Measurements from ENCODE around the gene PRPF6. TPM values are rescaled to one million over a fixed set of nuclear protein-coding genes. Genes with fewer than 3 reads are reported as not detected.
A peak's percentile ranks its signal among the peaks of the same experiment; 100 is the strongest.

The PRPF6 gene
- total RNA-seq, 2 donors from 2014 or later: 32.9 to 43.6 TPM

DNA sequence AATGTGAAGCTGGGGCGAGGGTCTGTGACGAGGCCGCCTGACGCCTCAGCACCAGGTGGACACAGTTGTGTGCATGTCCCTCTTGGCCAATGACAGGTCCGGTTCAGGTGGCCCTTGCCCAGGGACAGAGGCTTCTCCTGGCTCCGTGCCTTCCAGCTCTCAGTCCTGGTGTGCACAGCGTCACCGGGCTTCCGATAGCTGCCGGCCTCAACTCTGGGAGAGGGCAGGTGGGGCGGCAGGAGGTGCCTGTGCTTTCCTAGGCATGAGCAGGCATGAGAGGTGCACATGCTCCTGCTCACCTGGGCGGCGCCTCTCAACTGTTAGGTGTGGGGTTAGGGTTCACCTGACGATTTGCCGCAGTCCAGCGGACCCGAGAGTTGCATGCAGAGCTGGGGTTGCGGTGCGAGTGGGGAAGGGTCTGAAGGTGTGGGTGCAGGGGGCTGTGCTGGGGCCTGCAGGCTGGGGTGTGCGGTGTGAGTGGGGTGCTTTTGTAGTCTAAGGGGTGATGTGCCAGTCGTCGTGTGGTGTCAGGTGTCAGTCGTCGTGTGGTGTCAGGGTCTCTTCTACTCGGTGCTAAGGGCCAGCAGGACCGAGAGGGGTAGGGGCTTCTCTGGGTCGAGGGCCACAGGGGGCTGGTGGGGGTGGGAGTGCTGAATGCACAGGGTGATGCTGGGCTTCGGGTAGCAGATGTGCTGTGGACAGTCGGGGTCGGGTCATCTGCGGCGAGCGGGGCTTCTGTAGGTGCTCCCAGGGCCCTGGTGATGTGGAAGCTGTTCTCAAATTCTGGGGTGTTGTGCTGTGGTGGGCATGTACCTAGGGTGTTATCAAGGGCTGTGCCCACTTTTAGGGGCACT lies 72.3 kb downstream of the PRPF6 start:
- Histone ChIP-seq H3K36me3 (no peaks in the 10 kb centered on the region), H3K27me3 (no peaks in the 10 kb centered on the region), H3K27ac (peak overlapping the region; percentile 54 to 60), H3K4me1 (peaks cover 0 to 49% of the 10 kb centered on the region in 2 donors), H3K9me3 (no peaks in the 10 kb centered on the region), H3K4me3 (peak overlapping the region in 1 of 2 donors; percentile 5)
- TF ChIP-seq, protein P1, sequence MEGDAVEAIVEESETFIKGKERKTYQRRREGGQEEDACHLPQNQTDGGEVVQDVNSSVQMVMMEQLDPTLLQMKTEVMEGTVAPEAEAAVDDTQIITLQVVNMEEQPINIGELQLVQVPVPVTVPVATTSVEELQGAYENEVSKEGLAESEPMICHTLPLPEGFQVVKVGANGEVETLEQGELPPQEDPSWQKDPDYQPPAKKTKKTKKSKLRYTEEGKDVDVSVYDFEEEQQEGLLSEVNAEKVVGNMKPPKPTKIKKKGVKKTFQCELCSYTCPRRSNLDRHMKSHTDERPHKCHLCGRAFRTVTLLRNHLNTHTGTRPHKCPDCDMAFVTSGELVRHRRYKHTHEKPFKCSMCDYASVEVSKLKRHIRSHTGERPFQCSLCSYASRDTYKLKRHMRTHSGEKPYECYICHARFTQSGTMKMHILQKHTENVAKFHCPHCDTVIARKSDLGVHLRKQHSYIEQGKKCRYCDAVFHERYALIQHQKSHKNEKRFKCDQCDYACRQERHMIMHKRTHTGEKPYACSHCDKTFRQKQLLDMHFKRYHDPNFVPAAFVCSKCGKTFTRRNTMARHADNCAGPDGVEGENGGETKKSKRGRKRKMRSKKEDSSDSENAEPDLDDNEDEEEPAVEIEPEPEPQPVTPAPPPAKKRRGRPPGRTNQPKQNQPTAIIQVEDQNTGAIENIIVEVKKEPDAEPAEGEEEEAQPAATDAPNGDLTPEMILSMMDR (IDR thresholded peaks at IDR 0.05): no peak
- no peak for DNase-seq (ENCODE audit: low spot score)

DNA sequence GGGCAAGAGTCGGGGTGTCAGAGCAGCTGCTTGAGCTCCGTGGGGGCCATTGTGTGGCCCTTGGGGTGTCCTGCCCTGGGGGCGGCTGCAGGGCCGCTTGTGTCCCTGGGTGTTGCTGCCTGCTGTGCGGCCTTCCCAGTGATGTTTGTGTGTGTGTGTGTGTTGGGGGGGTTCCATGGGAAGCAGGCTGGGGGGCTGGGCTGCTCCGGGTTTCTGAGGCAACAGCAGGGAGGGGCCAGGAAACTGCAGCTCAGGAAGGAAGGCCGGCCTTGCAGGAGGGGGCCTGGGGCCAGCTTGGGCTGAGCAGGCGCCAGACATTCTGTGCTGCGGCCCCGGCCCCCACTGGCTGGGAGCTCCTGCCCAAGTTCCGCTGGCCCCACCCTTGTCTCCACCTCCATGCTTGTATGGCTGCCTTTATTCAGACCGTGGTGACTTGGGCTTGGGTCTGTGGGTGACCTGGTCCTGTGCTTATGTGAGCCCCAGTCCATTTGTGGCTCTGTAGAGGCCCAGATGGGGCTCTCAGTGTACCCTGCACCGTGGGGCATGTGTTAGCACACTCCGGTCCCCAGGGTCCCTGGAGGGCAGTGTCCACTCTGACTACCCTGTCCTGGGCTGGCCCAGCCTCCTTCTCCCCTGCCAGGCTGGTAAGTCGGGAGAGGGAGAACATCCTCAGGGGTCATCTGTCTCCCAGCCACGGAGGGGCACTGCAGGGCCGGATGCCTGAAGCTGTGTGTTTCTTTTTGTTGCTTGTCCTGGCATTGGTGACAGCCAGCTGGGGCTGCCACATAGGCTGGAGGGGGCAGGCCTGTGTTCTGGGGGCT lies 73.1 kb downstream of the PRPF6 start:
- no peaks in the 10 kb centered on the region for H3K36me3 ChIP-seq
- DNase-seq (ENCODE audit: low spot score): peak; percentile 73
- H3K4me1 ChIP-seq: peaks cover 0 to 49% of the 10 kb centered on the region in 2 donors
- TF ChIP-seq, protein P1 (IDR thresholded peaks at IDR 0.05): no peak
- H3K4me3 ChIP-seq: peak overlapping the region in 1 of 2 donors; percentile 17
- H3K27me3 ChIP-seq: no peaks in the 10 kb centered on the region
- peak overlapping the region; percentile 60 to 67 for H3K27ac ChIP-seq
- no peaks in the 10 kb centered on the region for H3K9me3 ChIP-seq

DNA sequence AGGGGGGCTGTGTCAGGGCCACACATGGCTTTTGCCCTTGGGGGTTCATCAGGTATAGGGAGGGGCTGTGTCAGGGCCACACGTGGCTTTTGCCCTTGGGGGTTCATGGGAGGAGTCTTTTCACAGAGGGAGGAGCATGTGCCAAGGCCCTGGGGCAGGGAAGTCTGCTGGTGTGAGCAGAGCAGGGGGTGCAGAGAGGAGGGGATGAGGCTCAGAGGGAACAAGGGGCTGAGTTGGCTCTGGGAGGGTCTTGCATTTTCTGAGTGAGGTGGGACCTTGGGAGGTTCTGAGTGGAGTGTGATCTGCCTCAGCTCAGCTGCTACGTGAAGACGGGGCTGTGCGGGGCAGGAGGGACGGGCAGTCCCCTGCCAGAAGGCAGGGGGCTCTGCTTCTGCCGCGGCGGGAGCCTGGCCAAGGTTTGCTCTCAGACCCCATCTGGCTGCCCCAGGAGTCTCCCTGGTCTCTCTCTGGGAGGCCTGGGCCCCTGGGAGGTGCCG lies 74.5 kb downstream of the PRPF6 start:
- Histone ChIP-seq H3K36me3 (no peaks in the 10 kb centered on the region), H3K9me3 (no peaks in the 10 kb centered on the region), H3K4me1 (peaks cover 0 to 42% of the 10 kb centered on the region in 2 donors), H3K27ac (peak overlapping the region; percentile 59 to 67), H3K4me3 (no peak overlapping the region), H3K27me3 (no peaks in the 10 kb centered on the region)
- TF ChIP-seq, protein P1 (IDR thresholded peaks at IDR 0.05): no peak
- no peak for DNase-seq (ENCODE audit: low spot score)

DNA sequence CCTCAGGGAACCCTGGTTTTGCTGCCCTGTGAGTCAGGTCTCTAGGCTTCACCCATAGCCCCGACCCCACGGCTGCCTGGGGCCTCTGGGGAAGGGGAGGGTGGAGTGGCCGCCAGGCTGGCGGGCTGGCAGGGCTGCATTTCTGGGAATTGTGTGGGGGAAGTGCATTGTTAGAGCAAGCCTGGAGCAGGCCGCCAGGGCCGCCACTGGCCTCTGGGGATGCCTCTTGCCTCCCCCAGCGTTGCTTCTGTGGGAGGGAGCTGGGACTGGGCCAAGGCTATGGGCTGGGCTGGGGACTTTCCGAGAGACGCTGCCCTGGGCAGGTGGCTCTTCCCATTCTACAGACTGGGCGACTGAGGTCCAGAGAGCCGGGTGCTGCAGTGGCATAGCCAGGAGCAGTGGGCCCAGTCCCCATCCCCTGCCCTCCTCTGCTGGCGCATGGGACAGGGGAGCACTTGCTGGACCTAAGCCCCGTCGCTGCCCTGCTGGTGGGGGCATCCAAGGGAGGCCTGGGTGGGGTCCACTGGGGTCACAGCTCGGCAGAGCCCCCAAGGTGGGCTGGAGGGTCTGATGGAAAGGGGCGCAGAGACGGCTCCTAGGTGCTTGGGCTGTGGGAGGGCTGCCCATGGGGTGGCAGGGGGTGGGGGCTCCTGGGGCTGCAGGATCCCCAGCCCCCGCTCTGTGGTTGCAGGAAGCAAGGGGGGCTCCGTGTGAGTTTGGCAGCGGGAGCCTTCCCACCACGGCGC lies 75.1 kb downstream of the PRPF6 start:
- H3K9me3 ChIP-seq: no peaks in the 10 kb centered on the region
- H3K36me3 ChIP-seq: no peaks in the 10 kb centered on the region
- TF ChIP-seq, protein P1 (IDR thresholded peaks at IDR 0.05): no peak
- no peaks in the 10 kb centered on the region for H3K27me3 ChIP-seq
- H3K27ac ChIP-seq: peak overlapping the region; percentile 65 to 73
- peak overlapping the region in 1 of 2 donors; percentile 8 for H3K4me3 ChIP-seq
- peaks cover 0 to 42% of the 10 kb centered on the region in 2 donors for H3K4me1 ChIP-seq
- no peak for DNase-seq (ENCODE audit: low spot score)

DNA sequence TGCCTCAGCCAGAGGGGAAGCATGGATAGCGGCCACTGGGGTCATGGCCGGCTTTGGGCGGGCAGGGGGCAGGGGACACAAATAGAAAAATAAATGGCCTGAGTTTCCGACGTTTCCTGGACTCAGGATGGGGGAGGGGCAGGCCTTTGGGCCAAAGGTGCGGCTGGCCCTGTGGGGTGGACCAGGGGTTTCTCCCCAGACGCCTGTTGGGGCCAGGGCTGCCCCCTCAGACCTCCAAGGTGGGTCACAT lies 75.6 kb downstream of the PRPF6 start:
- H3K36me3 ChIP-seq: no peaks in the 10 kb centered on the region
- DNase-seq (ENCODE audit: low spot score): no peak
- peak overlapping the region in 1 of 2 donors; percentile 28 for H3K4me3 ChIP-seq
- H3K27me3 ChIP-seq: no peaks in the 10 kb centered on the region
- peak overlapping the region; percentile 65 to 73 for H3K27ac ChIP-seq
- peaks cover 0 to 42% of the 10 kb centered on the region in 2 donors for H3K4me1 ChIP-seq
- no peaks in the 10 kb centered on the region for H3K9me3 ChIP-seq
- TF ChIP-seq, protein P1 (IDR thresholded peaks at IDR 0.05): no peak
